Body of pancreas (tissue), 4 donors: ENCODE measurements around the gene MYL12B. TPM values are rescaled to one million over a fixed set of nuclear protein-coding genes. Genes with fewer than 3 reads are reported as not detected.
A peak's percentile ranks its signal among the peaks of the same experiment; 100 is the strongest.

Experiments
- ATAC-seq: fragments of 150-250 bp; one replicate; pipeline ENCODE4 v1.9.1; 2016
- DNase-seq, 4 donors: peaks; one replicate each; pipeline ENCODE4 v3.0.0-alpha.2; 2019
- H3K27ac ChIP-seq, 4 donors: fragments of 200-600 bp; sonication (generic); 1 replicate in 3 of 4; 2 replicates in 1 of 4; pipeline versions ENCODE4 v1.5.1 to v1.6.1; 2016 to 2019; ENCODE audit warnings: mild to moderate bottlenecking in 1 of 4, mixed read lengths in 1 of 4, moderate library complexity in 1 of 4
- H3K27me3 ChIP-seq, 2 donors: fragments of 200-600 bp; sonication (generic); one replicate each; pipeline ENCODE4 v1.6.0; 2016; ENCODE audit warnings: mild to moderate bottlenecking in 1 of 2
- H3K36me3 ChIP-seq, 2 donors: fragments of 200-600 bp; sonication (generic); replicated peaks in 1 of 2; 2 replicates each; pipeline ENCODE4 v1.5.1; 2016; ENCODE audit warnings: low read depth in 2 of 2; ENCODE audit not compliant: insufficient read depth in 1 of 2
- H3K4me1 ChIP-seq: fragments of 200-600 bp; sonication (generic); one replicate; pipeline ENCODE4 v1.6.0; 2016
- H3K4me3 ChIP-seq, 2 donors: fragments of 200-600 bp; sonication (generic); 1 replicate in 1 of 2; 2 replicates in 1 of 2; pipeline ENCODE4 v1.5.1; 2016 to 2019
- H3K9me3 ChIP-seq, 3 donors: fragments of 200-600 bp; sonication (generic); 1 replicate in 2 of 3; 2 replicates in 1 of 3; pipeline ENCODE4 v1.5.1; 2016
- CTCF ChIP-seq, 7 experiments: fragments of 450-650 bp in 4 of 7; fragments of 200-600 bp in 3 of 7; sonication (generic) in 3 of 7; IDR thresholded peaks; one replicate each; pipeline ENCODE4 v1.5.1; 2016 to 2019; ENCODE audit warnings: antibody characterized with exemption in 7 of 7
- POLR2A ChIP-seq, 3 donors: fragments of 450-650 bp; IDR thresholded peaks; one replicate each; pipeline ENCODE4 v1.6.1; 2016; ENCODE audit warnings: antibody characterized with exemption in 3 of 3, mild to moderate bottlenecking in 2 of 3
- whole genome bisulfite sequencing, 2 donors: methylation state at CpG; one replicate each; pipeline ENCODE4 v1.1.5; 2017; 5-methylcytosine and 5-hydroxymethylcytosine counted together
- intact Hi-C: fragments of 100-400 bp; cut with DNase I; formaldehyde crosslinking; loops from one replicate; pipeline ENCODE4 v1.15.1; 2023
- total RNA-seq, 2 donors: library from RNA; depleted of rRNA; stranded (reverse); fragments of >200 nt; gene quantifications; one replicate each; pipeline ENCODE4 v1.1.0, GENCODE V29; 2016

MYL12B gene
- total RNA-seq, 2 donors from 2014 or later = 84.7 to 121 TPM

DNA sequence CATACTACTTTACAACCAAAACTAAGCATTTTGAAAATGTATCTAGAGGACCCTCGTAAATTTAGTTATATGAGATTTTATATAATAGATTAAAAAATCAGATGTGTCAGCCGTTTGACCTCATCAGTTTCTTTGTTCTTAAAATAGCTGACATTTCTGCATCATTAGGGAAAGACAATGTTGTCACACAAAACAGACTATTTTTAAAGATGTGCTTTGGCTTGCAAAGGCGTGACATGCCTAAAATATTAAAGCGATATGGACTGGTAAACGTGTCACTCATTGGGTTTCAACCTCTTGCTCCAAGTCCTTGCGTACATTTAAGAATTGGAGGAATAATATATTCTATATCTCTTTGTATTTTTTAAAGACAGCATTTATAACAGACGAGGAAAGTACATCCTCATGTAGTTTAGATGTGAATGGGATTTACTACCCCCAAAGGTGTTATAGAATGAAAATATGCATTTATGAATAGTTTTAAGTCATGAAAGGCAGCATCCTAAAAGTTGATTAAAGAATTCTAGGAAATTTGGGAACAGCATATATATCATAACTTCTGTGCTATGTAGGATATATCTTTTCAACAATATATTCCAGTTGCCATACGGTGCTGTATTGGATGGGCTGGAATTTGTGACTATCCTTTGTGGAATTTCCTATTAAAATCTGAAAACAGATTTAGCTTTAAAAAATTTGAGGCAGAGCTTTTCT, 10.5 kb upstream of the MYL12B start:
- Histone ChIP-seq H3K27me3 (no peaks in the 10 kb centered on the region), H3K4me1 (peaks cover 61% of the 10 kb centered on the region), H3K36me3 (peaks cover 0 to 14% of the 10 kb centered on the region in 2 donors), H3K27ac (peak overlapping the region in 1 of 4 donors; percentile 99), H3K4me3 (no peak overlapping the region), H3K9me3 (no peaks in the 10 kb centered on the region)
- intact Hi-C loops = no loop called here
- DNase-seq = no peak
- ATAC-seq = no peak
- no peak for TF ChIP-seq CTCF (IDR thresholded peaks at IDR 0.05)
- TF ChIP-seq POLR2A (IDR thresholded peaks at IDR 0.05) = no peak
- 74 to 79% methylated on average over 8 of the region's 8 CpGs for WGBS, 2 donors

GRCh38 chr18:3251963-3252277, 10.0 kb upstream of the MYL12B start:
- Histone ChIP-seq H3K27ac (peak overlapping the region in 1 of 4 donors; percentile 99), H3K9me3 (no peaks in the 10 kb centered on the region), H3K36me3 (peaks cover 0 to 14% of the 10 kb centered on the region in 2 donors), H3K27me3 (no peaks in the 10 kb centered on the region), H3K4me1 (peaks cover 63% of the 10 kb centered on the region), H3K4me3 (no peak overlapping the region)
- intact Hi-C loops = no loop called here
- 66 to 67% methylated on average over 3 of the region's 3 CpGs for WGBS, 2 donors
- ATAC-seq (no peak), DNase-seq (no peak)
- no peak for TF ChIP-seq CTCF (IDR thresholded peaks at IDR 0.05)
- no peak for TF ChIP-seq POLR2A (IDR thresholded peaks at IDR 0.05)

DNA sequence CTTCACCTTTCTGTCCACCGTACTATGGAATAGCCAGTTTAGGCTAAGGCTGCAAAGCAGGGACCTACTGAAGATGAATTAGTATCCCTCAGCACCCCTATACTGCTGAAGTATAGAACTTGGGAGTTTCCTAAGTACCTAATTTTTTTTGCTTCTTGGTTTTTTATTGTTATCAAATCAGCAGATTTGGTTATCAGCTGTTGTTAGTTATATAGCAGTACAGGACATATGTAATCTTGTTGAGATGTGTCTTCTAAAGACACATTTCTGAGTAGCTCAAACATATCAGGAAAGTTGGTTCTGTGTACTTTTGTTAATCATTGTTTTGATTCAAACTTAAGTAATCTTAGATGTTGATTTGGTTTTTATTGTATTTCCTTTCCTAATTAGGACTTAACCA, 9.1 kb upstream of the MYL12B start:
- H3K4me3 ChIP-seq = no peak overlapping the region
- no peak for ATAC-seq
- peaks cover 72% of the 10 kb centered on the region for H3K4me1 ChIP-seq
- H3K27ac ChIP-seq = peak overlapping the region in 1 of 4 donors; percentile 4
- TF ChIP-seq POLR2A (IDR thresholded peaks at IDR 0.05) (no peak), CTCF (IDR thresholded peaks at IDR 0.05) (no peak)
- no peaks in the 10 kb centered on the region for H3K27me3 ChIP-seq
- peaks cover 0 to 14% of the 10 kb centered on the region in 2 donors for H3K36me3 ChIP-seq
- WGBS, 2 donors = 86 to 97% methylated on average over 1 of the region's 1 CpG
- H3K9me3 ChIP-seq = no peaks in the 10 kb centered on the region
- DNase-seq = no peak
- intact Hi-C loops = no loop called here

GRCh38 chr18:3254725-3255124, 7.2 kb upstream of the MYL12B start:
- peak overlapping the region in 1 of 4 donors; percentile 96 for H3K27ac ChIP-seq
- H3K9me3 ChIP-seq = no peaks in the 10 kb centered on the region
- ATAC-seq (no peak), DNase-seq (no peak)
- H3K27me3 ChIP-seq = no peaks in the 10 kb centered on the region
- H3K36me3 ChIP-seq = peaks cover 0 to 16% of the 10 kb centered on the region in 2 donors
- TF ChIP-seq POLR2A (IDR thresholded peaks at IDR 0.05) = no peak
- no peak for TF ChIP-seq CTCF (IDR thresholded peaks at IDR 0.05)
- 78 to 88% methylated on average over 4 of the region's 4 CpGs for WGBS, 2 donors
- H3K4me3 ChIP-seq = no peak overlapping the region
- intact Hi-C loops = no loop called here
- H3K4me1 ChIP-seq = peaks cover 69% of the 10 kb centered on the region

DNA sequence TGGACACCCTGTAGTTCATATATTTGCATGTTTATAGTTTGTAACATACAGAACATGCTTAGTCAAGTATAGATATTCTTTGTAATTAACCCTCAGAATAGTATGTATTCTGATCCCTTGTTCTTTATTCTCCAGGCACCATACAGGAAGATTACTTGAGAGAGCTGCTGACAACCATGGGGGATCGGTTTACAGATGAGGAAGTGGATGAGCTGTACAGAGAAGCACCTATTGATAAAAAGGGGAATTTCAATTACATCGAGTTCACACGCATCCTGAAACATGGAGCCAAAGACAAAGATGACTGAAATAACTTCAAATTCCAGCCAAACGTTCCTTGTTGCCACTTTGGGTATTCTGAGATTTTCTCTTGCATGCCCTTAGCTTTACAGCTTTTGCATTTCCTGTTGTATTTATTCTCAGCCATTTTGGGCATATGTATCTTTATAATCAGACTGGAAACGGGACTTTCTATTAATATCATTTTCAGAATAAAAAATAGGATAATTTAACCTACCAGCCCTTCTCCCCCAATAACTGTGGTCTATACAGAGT, 6.2 kb upstream of the MYL12B start:
- Histone ChIP-seq H3K27me3 (no peaks in the 10 kb centered on the region), H3K27ac (peak overlapping the region; percentile 12 to 96 (median 94)), H3K36me3 (peaks cover 0 to 16% of the 10 kb centered on the region in 2 donors), H3K9me3 (no peaks in the 10 kb centered on the region), H3K4me3 (no peak overlapping the region), H3K4me1 (peaks cover 69% of the 10 kb centered on the region)
- TF ChIP-seq CTCF (IDR thresholded peaks at IDR 0.05) = no peak
- 65 to 70% methylated on average over 5 of the region's 5 CpGs for WGBS, 2 donors
- ATAC-seq = no peak
- DNase-seq = no peak
- intact Hi-C loops = no loop called here
